ENCODE results near the gene TEX51.

Gene TEX51

DNA sequence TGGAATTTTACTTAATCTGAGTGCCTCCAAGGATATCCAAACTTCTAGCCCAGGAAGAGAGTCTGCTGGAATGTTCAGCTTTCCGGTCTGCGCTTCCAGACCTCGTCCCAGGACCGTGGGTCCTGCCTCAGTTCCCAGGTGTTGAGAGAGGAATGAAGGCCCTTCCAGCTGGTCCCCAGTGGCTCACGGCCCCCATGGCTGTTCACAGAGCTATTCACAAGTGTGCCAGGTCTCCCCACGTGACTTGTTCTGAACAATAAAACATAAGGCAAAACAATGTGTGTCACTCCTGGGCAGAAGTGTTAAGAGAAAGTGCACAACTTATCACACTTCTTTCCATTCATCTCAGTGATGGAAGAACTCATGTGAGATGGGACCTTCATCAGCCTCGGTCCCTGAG lies 20.1 kb upstream of the TEX51 start:
- H3K4me3 ChIP-seq (ENCODE audit: low read depth, low read length), result no peak overlapping the region

DNA sequence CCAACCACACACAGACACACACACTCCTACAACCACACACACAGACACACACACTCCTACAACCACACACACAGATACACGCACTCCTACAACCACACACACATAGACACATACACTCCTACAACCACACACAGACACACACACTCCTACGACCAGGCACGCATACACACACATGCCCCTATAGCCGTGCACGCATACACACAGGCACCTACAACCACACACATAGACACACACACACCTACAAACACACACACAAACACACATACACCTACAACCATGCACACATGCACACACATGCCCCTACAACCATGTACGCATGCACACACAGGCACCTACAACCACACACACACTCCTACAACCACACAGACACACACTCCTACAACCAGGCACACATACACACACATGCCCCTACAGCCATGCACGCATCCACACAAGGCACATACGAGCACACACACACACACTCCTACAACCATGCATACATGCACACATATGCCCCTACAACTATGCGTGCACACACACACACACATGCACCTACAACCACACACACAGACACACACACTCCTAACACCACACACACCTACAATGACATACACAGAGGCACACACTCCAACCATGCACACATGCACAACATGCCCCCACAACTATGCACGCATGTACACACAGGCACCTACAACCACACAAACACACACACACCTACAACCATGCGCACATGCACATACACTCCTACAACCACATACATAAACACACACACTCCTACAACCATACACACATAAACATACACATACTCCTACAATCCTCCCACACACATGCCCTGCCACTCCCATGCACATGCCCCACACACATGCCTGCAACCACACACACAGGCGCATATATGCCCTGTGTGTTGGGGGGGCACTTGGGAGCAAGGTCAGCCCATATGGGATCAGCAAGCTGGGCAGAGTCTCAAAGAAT lies 19.1 kb upstream of the TEX51 start:
- no peak overlapping the region for H3K4me3 ChIP-seq (ENCODE audit: low read depth, low read length)

DNA sequence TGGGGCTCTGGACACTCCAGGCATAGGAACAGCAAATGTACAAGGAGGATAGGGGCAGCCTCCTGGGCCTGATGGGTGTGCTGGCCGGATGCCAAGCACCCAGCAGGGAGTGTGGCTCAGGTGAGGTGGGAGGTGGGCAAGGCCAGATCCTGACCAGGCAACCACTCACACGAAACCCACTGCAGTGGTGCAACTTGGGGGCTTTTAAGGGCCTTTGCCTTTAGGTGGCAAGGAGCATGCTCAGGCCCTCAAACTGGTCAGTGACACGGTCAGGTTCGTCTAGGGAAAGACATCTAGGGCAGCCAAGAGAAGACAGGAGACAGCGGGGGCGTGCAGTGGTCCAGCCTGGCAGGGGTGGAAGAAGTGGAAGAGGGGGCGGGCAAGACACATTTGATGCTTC lies 18.4 kb upstream of the TEX51 start:
- H3K4me3 ChIP-seq (ENCODE audit: low read depth, low read length), result no peak overlapping the region

DNA sequence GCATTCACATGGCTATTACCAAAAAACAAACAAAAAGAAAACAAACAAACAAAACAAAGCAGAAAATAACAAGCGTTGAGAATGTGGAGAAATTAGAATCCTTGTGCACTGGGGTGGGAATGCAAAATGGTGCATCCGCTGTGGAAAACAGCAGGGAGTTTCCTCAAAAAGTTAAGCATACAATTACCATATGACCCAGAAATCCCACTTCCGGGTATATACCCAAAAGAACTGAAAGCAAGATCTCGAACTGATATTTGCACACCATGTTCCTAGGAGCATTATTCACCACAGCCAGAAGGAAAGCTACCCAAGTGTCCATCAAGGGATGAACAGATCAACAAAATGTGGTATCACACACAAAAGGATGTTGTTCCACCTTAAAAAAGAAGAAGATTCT lies 17.9 kb upstream of the TEX51 start:
- no peak overlapping the region for H3K4me3 ChIP-seq (ENCODE audit: low read depth, low read length)

DNA sequence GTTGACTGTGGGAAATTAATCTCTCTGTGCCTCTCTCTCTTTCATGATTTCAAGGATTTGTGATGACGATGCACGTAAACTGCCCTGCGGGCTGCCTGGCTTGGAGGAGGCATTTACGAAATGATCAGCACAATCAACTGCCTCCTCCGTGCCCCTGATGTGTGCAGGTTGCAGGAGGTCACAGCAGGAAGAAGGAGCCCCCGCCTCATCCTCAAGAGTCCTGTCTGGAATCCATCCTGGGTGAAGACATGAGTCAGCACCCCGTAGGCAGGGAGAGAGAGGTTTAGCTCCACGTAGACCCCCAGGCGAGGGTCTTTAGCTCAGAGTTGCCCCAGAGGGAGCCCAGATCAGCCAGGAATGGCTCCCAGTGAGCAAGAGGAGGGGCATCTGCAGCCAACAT lies 17.1 kb upstream of the TEX51 start:
- no peak overlapping the region for H3K4me3 ChIP-seq (ENCODE audit: low read depth, low read length)

DNA sequence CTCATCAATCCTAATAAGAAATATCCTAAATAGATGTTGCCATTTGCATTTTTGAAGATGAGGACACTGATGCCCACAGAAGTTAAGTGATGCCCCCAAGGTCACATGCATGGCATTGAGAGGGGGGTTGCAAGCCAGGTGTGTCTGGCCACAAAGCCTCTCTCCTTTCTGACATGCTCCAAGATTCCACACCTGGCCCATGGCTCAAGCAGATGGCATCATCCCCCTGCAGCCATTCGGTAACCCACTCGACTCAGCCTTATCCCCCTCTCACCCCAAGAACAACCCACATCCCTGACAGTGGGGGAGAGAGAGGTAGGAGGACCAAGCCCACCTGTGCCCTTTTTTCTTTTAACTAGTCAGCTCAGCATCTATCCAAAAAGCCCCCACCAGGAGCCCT lies 16.5 kb upstream of the TEX51 start:
- H3K4me3 ChIP-seq (ENCODE audit: low read depth, low read length), result no peak overlapping the region

DNA sequence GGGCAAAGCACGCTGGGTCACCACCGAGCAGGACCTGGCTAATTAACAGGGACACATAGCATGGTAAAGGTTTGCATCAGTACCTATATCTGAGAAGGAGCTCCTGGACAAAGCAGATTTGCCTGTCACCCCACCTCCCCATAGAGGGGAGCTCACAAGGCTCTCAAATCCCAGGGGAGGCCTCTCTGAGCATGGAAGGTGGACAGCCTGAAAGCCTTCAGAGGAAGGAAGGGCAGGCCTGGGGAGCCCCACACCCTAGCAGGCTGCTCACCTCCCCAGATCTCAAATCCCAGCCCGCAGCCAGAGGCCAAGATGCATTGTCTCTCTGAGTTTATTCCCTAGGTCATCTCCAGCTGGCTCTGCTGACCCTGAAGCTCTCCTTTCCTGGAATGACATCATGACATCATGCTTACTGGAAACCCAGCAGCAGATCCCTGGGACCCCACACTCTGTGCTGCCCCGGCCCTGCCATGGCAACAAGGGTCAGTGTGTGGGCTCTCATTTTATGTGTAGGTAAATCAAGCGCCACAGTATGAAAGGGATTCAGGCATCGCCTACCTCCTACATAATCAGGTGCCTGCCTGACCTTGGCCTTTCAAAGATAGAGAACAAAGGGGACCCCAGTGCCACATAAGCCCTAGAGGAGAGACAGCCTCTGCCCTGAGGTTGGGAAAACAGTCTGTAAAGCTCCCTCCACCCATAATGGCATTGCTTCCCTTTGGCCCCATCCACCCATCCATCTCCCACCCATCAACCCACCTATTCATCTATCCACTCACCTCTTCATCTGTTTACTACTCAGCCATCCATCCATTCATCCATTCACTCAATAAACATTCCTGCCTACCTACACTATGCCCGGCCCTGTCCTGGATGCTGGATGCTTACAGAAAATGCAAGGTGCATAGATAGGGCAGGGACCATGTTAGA lies 15.7 kb upstream of the TEX51 start:
- H3K4me3 ChIP-seq (ENCODE audit: low read depth, low read length), result no peak overlapping the region

DNA sequence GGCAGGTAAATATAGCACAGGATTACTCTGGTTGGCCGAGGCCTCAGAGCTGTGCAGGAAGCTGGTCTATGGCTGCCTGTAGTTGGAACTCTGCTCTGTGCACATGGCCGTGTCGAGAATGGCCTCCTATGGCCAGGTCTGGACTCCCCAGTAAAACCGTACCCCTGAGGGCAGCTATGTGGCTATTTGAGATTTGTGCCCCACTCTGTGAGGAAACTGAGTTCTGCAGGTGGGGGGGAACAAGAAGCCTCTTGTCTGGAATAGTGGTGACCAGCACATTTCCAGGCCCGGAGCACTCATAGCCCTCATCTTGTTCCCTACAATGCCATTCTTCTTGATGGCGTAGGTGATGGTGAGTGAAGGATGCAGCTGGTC lies 15.0 kb upstream of the TEX51 start:
- no peak overlapping the region for H3K4me3 ChIP-seq (ENCODE audit: low read depth, low read length)

DNA sequence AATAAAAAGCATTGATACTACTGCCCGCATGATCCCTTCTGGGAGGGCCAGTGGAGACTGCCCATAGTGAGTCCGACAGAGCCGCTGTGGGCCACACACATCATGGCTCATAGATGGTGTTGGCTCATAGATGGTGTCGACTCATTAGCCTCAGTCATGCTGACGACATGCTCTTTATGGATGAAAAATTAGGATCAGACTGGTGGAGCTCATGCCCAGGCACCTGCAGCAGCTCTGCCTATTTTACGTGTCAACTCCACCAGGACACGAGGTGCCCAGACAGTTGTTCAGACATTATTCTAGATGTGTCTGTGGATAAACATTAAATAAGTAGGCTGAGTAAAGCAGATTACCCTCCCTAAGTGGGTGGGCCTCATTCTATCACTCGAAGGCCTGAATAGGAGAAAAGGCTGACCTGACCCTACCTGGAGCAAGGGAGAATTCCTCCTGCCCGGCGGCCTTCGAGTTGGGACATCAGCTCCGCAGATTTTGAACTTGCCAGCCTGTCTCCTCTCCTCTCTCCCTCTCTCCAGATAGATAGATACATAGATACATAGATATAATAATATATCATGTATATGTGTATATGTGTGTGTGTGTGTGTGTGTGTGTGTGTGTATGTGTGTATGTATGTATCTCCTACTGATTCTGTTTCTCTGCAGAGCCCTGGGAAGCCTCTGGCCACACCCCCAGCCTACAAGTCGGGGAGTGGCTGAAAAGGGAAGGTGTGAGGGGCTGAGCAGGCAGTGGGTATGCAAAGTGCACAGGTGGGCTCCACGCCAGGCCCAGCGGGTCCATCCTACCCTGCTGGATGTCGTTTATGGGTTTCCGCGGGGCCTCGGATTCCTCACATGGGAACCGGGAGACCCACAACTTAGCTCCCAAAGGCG lies 13.6 kb upstream of the TEX51 start:
- H3K4me3 ChIP-seq (ENCODE audit: low read depth, low read length), result no peak overlapping the region

DNA sequence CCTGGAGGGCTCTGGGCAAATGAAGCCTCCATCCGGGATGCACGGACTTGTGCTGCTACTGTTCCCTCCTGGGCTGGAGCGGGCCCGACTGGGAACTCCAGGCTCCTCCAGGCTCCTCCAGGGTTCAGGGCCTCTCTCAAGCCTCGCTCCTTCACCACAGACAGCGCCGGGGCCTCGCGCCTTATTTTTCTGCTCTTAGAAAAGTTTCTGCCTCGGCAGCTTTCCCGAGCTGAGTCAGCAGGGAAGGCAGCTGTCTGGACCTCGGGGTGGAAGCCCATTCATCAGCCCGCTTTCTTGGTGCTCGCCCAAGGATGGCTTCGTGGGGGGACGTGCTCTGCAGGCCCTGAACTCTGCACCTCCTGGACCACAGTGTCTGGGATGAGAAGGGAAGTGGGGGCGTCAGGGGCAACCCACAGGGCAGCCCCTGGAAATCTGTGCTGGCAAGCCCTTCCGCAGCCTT lies 12.9 kb upstream of the TEX51 start:
- H3K4me3 ChIP-seq (ENCODE audit: low read depth, low read length), result no peak overlapping the region

DNA sequence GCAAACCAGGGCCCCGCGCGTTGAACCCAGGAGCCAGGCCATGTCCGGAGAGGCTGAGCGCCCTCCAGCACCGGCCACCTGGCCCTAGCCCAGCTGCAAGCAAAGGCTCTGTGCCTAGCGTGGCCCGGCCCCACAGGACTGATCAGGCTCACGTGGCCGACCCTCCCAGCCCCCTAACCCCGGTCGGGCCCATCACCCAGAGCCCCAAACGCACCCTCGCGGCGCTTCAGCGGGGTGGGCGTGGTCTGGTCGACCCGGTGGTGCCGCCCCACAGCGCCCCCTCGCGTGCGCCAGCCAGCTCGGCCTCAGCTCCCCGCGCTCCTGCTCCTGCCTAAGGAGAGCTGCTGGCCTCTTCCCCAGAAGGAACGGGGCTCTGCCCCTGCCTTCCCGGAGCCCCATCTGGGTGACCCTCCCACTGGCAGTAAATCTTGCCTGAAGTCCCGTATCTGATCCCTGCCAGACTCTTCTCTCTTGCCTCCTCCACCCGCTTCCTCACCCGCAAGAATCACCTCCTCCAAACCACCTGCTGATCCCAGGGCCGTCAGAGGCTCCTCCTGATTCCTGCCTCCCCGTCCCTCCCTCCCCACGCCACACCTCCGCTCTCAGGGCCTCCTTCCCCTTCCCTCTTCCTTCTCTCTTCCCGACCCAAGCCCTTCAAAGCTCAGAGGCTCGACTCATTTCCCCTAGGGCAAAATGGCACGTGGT lies 12.3 kb upstream of the TEX51 start:
- H3K4me3 ChIP-seq (ENCODE audit: low read depth, low read length), result no peak overlapping the region

DNA sequence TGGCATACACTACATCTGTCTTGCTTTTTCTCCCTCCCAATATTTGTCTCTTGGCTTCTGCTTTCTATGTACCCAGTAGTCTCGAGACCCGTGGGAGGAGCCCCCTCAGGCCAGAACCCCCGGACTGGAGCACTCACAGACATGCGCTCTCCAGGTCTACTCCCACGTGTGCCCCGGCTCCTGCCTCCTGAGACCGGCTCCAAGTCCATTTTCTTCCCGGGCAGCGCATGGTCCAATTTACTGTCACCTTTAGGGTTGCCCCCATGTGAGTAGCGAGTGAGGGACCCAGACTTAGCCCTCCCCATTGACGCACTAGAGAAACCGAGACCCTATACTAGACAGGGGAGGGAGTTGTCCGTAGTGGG lies 11.8 kb upstream of the TEX51 start:
- H3K4me3 ChIP-seq (ENCODE audit: low read depth, low read length), result no peak overlapping the region

DNA sequence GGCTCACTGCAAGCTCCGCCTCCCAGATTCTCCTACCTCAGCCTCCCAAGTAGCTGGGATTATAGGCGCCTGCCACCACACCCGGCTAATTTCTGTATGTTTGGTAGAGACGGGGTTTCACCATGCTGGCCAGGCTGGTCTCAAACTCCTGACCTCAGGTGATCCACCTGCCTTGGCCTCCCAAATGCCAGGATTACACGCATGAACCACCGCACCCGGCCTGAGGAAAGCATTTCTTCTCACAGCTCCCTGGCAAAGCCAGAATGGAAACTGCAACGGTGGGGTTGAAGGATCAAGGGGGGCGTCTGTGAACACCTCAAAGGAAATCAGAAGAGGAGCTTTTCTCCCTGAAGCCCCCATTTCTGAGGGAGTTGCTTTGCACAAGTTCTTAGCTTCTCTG lies 11.2 kb upstream of the TEX51 start:
- H3K4me3 ChIP-seq (ENCODE audit: low read depth, low read length), result no peak overlapping the region

DNA sequence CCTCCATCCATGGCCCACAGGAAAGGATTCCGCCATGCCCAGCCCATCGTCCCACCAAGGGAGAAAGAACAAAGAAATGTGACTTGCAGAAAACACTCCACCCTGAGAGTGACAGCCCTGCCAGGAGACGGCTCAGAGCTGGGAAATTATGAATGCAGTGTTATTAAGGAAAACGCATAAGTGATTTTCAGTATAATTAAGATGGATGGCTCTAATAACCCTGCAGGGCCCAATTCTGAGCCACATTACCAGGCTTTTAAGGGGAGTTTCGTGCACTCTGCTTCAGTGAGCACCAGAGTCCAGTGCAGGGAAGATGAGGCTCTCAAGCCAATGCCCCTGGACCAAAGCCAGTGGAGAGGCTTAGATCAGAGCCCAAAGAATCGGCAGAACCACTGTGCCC lies 10.6 kb upstream of the TEX51 start:
- no peak overlapping the region for H3K4me3 ChIP-seq (ENCODE audit: low read depth, low read length)

DNA sequence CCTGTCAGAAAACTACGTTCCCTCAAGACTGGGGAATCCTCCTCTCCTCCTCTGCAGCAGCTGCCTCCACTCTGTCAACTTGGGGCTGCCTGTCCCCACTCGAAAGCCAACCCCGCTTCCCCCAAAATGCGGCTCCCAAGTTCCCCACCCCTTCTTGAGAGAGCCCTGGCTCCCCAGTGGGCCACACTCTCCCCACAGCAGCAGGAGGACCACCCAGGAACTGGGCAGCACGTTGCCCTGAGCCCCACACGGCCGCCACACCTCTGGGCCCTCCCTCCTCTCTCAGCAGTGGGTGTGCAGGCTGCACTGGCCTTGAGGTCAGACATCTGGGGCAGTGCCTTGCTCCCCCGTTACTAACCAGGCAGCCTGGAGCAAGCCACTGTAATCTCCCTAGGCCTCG lies 9.6 kb upstream of the TEX51 start:
- H3K4me3 ChIP-seq (ENCODE audit: low read depth, low read length), result no peak overlapping the region

DNA sequence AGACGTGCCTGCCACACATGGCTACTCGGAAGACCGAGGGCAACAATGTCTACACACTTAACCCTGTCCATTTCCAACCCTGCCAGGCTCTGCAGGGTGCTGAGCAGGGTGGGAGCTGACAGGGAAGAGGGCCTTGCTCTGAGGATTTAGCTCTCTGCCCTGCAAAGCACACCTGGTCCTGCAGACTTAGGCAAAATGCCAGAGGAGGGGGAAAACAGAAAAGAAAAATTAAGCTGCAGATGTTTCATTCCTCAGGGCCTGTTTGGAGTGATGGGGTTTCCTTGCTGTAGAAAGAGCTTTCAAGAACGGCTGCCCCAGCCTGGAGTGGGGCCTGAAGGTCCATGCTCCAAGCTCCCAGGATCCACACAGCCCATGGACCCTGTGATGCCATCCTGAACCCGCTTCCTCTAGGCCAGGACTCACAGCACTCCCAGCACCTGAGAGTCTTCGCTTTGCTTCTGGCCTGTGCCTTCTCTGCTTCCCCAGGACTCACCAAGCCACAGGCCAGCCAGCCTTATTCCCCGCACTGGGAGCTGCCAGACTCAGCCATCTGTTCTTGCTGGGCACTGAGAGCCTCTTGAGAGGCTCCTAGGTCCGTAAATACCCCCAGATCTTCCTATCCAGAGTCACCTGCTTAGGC lies 9.1 kb upstream of the TEX51 start:
- H3K4me3 ChIP-seq (ENCODE audit: low read depth, low read length), result no peak overlapping the region

DNA sequence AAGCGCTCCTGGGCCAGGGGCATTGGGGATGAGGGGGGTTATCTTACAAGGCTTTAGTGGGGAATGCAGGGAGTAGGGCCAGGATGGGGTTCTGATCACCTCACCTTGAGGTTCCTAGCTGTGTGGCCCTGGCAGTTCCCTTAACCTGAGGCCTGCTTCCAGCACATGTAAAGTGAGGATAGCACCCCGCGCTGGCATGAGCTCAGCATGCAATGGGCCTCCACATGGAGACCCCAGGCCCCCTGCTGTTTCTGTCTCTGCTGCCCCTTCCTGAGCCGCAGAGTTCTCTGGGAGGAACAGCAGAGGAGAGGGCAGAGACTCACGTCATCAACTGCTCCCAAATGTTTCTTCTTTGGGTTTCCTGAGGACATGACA lies 8.6 kb upstream of the TEX51 start:
- H3K4me3 ChIP-seq (ENCODE audit: low read depth, low read length), result no peak overlapping the region

DNA sequence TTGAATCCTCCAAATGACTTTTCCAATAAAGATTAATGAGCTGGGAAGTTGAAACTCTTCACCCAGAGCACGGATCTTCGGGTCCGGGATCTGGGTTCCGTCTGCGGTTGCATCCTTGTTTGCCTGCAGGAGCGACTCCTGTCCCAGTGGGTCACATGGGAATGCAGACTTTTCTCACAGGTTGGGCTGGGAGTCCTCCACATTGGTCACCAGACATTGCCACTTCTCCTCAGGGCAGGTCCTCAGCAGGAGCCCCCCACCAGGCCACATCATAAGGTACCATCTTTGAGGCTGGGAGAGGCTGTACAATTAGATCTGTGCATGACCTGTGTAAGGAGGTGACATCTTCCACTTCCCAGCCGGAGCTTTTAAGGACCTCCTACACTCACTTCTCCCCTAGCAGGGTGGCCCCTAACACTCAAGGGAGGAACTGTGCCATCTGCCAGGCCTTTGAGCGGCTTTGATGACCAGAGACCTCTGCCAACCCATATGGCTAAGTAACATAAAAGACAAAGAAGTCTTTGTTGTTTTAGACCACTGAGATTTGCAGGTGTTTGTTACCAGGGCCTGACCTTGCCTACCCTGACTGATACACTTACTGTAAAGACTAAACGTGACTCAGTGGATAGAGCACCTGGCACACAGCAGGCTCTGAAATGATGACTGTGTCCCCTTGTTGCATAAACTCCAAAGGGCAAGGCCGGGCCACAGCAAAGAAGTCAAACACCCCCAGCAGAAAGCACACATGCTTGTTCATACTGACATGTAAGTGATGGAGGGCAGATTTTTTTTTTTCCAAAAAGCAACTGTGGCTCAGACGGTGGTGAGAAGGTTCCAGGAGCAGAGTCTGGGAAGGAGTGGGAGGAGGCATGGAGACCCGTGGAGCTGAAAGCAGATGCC lies 7.9 kb upstream of the TEX51 start:
- no peak overlapping the region for H3K4me3 ChIP-seq (ENCODE audit: low read depth, low read length)
